Caki2 (cell line): ENCODE data around the gene MTX1. TPM values are rescaled to one million over a fixed set of nuclear protein-coding genes. Genes with fewer than 3 reads are reported as not detected.
"Not testable (repeated sequence)": the region's sequence is repeated elsewhere in the genome, so short reads cannot be mapped to it uniquely, and the experiment has no call there.

Experiments
- DNase-seq: peaks from one replicate; pipeline ENCODE4 v3.0.0-alpha.2; 2015; ENCODE audit warnings: low read depth
- in situ Hi-C: cut with HindIII; loops from 2 replicates; pipeline ENCODE4 v1.10.0; 2016; ENCODE audit warnings: low sequenced_read_pairs, low pct_unique_long_range_greater_than_20kb, mixed read lengths
- total RNA-seq: library from RNA; depleted of rRNA; stranded (reverse); fragments of >200 nt; shearing (Covaris generic); gene quantifications from 2 replicates; pipeline ENCODE4 v1.2.3, GENCODE V29; 2014; ENCODE audit warnings: low replicate concordance

The MTX1 gene
- total RNA-seq, 1 experiment from 2014 or later: 172 TPM

GRCh38 chr1:155184835-155185782, 23.4 kb upstream of the MTX1 start:
- in situ Hi-C loops: no loop called here
- no peak for DNase-seq

DNA sequence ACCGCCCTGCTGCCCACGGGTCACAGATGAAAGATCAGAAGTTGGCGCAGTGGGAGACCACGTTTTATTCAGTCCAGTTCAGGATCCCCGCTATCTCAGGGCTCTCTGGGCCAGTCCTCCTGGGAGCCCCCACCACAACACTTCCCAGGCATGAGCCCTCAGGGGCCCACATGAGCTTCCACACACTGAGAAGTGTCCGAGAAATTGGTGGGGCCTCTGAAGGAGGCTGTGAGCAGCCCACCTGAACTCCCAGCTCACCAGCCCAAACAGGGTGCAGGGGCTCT, 22.8 kb upstream of the MTX1 start:
- DNase-seq: no peak
- in situ Hi-C loops: no loop called here

- in situ Hi-C loops: no loop called here
- DNase-seq: no peak
Measured at GRCh38 chr1:155186067-155186793, 22.3 kb upstream of the MTX1 start.

GRCh38 chr1:155186794-155187455, 21.6 kb upstream of the MTX1 start:
- no peak for DNase-seq
- in situ Hi-C loops: no loop called here

- in situ Hi-C loops: no loop called here
- no peak for DNase-seq
Measured at GRCh38 chr1:155187456-155187891, 21.0 kb upstream of the MTX1 start.

- no peak for DNase-seq
- in situ Hi-C loops: no loop called here
Measured at GRCh38 chr1:155188268-155188667, 20.2 kb upstream of the MTX1 start.

- in situ Hi-C loops, DNase-seq: not testable (repeated sequence)
Measured at GRCh38 chr1:155189926-155190325, 18.6 kb upstream of the MTX1 start.

GRCh38 chr1:155191904-155192303, 16.6 kb upstream of the MTX1 start:
- in situ Hi-C loops: no loop called here
- no peak for DNase-seq

DNA sequence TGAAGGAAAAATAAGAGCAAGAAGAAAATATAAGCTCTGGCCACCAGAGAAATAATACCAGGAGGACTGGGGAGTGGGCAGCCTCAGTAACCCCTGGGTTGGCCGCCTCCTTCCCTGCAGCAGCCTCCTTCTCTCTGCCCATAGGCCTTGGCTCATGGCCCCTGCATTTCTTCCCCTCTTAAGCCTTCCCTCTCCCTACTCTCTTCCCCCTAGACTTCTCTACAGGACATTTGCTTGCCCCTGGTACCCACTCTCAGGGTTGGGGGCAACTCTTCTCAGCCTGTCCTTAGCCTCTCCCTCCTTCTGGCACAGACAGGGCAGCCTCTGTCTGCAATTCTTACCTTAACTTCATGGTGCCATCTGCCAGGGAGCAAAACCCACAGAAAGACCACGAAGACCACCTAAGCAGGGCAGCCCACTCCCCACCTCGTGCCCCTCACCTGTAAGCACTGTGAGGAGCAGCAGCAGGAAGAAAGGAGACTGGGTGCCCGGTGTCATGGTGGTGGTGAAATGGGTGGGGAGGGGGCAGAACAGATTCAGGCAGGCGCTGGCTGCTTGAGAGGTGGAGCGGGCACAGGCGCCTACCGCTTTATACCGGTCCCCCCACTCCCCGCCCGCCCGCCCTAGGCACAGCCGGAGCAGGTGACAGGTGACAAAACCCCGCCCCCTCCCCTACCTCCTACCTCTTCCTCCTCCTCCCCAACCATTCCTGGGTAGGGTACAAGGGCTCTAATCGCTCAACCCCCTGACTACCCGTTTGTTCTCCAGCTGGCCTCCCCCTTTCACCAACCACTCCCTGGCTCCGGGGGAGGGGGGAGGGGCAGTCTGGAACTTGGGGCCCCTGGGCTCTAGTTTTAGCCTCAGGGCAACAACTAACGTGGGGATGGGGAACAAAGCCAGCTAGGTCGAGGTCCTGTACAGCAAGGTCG, 15.9 kb upstream of the MTX1 start:
- in situ Hi-C loops: no loop called here
- DNase-seq: no peak

- peak; percentile 96 for DNase-seq
- in situ Hi-C loops: no loop called here
Measured at GRCh38 chr1:155193275-155193990, 15.1 kb upstream of the MTX1 start.

DNA sequence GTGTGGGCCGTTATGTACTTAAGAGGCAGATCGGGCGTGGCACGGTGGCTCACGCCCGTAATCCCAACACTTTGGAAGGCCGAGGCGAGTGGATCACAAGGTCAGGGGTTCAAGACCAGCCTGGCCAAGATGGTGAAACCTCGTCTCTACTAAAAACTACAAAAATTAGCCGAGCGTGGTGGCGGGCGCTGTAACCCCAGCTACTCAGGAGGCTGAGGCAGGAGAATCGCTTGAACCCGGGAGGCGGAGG, 14.6 kb upstream of the MTX1 start:
- in situ Hi-C loops, DNase-seq: not testable (repeated sequence)

DNA sequence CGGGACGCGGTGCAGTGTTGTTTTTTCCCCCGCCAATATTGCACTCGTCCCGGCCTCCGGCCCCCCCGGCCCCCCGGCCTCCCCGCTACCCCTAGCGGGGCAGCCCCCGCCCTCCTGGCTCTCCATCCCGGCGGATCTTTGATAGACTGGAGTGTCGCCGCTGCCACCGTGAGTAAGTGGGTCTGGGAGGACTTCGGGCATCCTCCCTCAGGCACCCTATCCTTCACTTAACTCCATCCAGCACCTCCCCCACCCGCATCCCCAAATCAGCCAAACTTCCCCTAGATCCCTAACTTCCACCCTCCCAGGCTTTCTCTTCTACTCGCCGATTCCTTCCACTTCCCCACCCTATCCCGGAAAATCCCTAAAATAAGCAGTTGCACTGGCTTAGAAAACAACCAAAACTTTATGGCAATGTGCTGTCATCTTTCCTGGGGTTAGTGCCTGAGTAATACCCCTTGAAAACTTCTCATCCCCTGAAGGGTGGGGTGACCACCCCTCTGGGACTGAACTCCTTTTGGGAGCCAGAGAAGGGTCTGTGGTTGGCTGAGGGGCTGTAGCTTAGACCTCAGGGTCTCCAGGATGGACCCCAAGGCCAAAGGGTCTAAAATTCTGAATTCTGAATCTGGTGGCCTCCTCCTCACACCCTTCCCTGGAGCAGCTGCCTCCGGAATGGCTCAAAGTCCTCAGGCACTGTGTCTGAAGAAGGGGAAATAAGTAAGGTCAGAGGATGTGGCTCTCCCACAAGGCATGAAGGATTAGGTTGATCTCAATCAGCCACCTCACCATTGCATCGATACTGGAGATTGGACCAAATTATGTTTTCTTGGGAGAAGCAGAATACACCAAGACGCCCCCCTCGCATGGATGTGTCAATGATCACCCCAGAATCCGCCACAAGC, 13.0 kb upstream of the MTX1 start:
- in situ Hi-C loops: no loop called here
- peak; percentile 14 for DNase-seq

DNA sequence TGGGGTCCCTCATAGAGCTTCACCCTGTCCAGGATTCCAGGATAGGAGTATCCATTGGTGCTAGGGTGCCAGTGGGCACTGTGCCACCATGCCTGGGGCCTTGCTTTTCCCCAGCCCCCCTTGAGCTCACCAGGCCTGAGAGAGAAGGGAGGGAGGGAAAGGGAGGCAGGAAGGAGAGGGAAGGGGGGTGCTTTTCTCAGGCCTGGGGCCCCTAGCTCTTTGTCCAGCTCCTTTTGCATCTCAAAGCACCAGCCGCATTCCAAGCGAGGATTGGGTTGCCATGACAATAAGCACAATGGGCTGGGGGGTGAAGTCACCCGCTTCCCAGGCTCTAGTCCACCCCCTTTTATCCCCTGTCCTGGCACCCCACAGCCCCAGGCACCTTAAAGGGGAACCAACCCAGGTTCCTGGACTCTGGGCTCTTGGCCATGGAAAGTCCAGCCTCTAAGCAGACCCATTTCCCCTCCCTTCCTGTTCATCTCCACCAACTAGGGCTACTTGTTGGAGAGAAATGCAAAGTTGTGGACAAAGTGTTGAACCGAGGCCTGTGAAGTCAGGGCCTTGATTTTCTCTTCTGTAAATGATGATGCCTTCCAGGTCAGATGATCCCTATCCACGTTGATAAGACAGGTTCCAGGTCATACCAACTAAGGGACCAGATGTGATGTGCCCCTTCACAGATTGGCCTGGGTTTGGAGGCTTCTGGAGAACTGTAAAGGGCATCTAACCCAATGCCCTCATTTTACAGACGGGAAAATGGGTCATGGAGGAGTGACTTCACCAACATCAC, 12.2 kb upstream of the MTX1 start:
- in situ Hi-C loops: no loop called here
- DNase-seq: no peak

GRCh38 chr1:155196893-155197638, 11.4 kb upstream of the MTX1 start:
- no peak for DNase-seq
- in situ Hi-C loops: no loop called here

- no peak for DNase-seq
- in situ Hi-C loops: no loop called here
Measured at GRCh38 chr1:155197901-155198546, 10.5 kb upstream of the MTX1 start.
